HCT116 (cell line): ENCODE data around the gene HOXB8. TPM values are rescaled to one million over a fixed set of nuclear protein-coding genes. Genes with fewer than 3 reads are reported as not detected.
A peak's percentile ranks its signal among the peaks of the same experiment; 100 is the strongest.

Experiments
- ATAC-seq: fragments of 200-7000 bp; cut with Tn5 transposase; 2 replicates; pipeline ENCODE4 v1.9.1; 2020; ENCODE audit warnings: mild to moderate bottlenecking, moderate library complexity
- BruUV-seq: library from RNA; stranded (reverse); fragments of 400-500 nt; replicated peaks from 2 replicates; lab custom pipeline; 2021; lab: Mats Ljungman, UMichigan
- CTCF ChIA-PET: fragments of 300-600 bp; sonication (Branson Sonifier 250); formaldehyde crosslinking; loops from one replicate; lab custom pipeline; 2021; ENCODE audit warnings: antibody characterized with exemption; lab: Charles Lee
- POLR2A ChIA-PET: fragments of 300-600, 350-600 bp; sonication (Branson Sonifier 250); formaldehyde crosslinking; loops from one replicate; lab custom pipeline; 2021; ENCODE audit warnings: antibody characterized with exemption; lab: Charles Lee
- RAD21 ChIA-PET, 2 experiments: fragments of 300-600 bp; sonication (Branson Sonifier 250); formaldehyde crosslinking; loops; one replicate each; lab custom pipeline; 2023; ENCODE audit warnings: low total read pairs in 2 of 2; ENCODE audit not compliant: uncharacterized antibody in 2 of 2, unreplicated experiment in 2 of 2, low non-redundant PET in 1 of 2; lab: Charles Lee
- DNase-seq: peaks from one replicate; pipeline ENCODE4 v3.0.0-alpha.2; 2010; ENCODE audit warnings: low read depth, low spot score
- H2AFZ ChIP-seq: fragments of 200-600 bp; shearing (Covaris generic), sonication (generic); 2 replicates; pipeline ENCODE4 v1.6.1; 2017; ENCODE audit warnings: low read depth, mixed run types, mixed read lengths, antibody characterized with exemption, low read length; ENCODE audit not compliant: poor library complexity, severe bottlenecking
- H3K27ac ChIP-seq: 2 replicates; pipeline ENCODE4 v1.5.1; 2012; ENCODE audit warnings: low read depth, low read length
- H3K27me3 ChIP-seq: fragments of 200-600 bp; sonication (generic); 2 replicates; pipeline ENCODE4 v1.6.1; 2016; ENCODE audit warnings: mixed run types, low read length, mixed read lengths; ENCODE audit not compliant: insufficient read depth
- H3K36me3 ChIP-seq, 2 experiments: fragments of 200-500 bp in 1 of 2; fragments of 200-600 bp in 1 of 2; sonication (Bioruptor generic) in 1 of 2; sonication (generic) in 1 of 2; 2 replicates each; pipeline versions ENCODE4 v1.5.1 to v1.6.1; 2014 to 2016; ENCODE audit warnings: low read length in 2 of 2, inconsistent platforms in 1 of 2, mixed read lengths in 1 of 2, mixed run types in 1 of 2; ENCODE audit not compliant: insufficient read depth in 2 of 2, control insufficient read depth in 1 of 2
- H3K4me1 ChIP-seq, 2 experiments: fragments of 200-600 bp in 1 of 2; sonication (generic) in 1 of 2; 2 replicates each; pipeline versions ENCODE4 v1.5.1 to v1.6.1; 2012 to 2017; ENCODE audit warnings: low read length in 2 of 2, inconsistent platforms in 1 of 2, mild to moderate bottlenecking in 1 of 2, mixed read lengths in 1 of 2, mixed run types in 1 of 2, moderate library complexity in 1 of 2; ENCODE audit not compliant: insufficient read depth in 2 of 2, control insufficient read depth in 1 of 2
- H3K4me2 ChIP-seq: fragments of 200-600 bp; sonication (generic); 2 replicates; pipeline ENCODE4 v1.6.1; 2017; ENCODE audit warnings: mixed run types, low read length, mixed read lengths
- H3K4me3 ChIP-seq, 2 experiments: fragments of 200-600 bp in 1 of 2; sonication (generic) in 1 of 2; replicated peaks in 1 of 2; 2 replicates each; pipeline ENCODE4 v1.5.1; 2011 to 2016; ENCODE audit warnings: low read length in 2 of 2, control low read depth in 1 of 2, low read depth in 1 of 2, mild to moderate bottlenecking in 1 of 2, mixed read lengths in 1 of 2, mixed run types in 1 of 2
- H3K79me2 ChIP-seq: fragments of 200-600 bp; sonication (generic); 2 replicates; pipeline ENCODE4 v1.6.1; 2017; ENCODE audit warnings: mild to moderate bottlenecking, mixed run types, low read length, moderate library complexity, mixed read lengths; ENCODE audit not compliant: insufficient read depth
- H3K9ac ChIP-seq: fragments of 200-600 bp; sonication (generic); 2 replicates; pipeline ENCODE4 v1.6.1; 2016; ENCODE audit warnings: low read length, mixed read lengths
- H3K9me2 ChIP-seq: fragments of 200-600 bp; sonication (generic), shearing (Covaris generic); 2 replicates; pipeline ENCODE4 v1.6.1; 2017; ENCODE audit warnings: mixed run types, mild to moderate bottlenecking, moderate library complexity; ENCODE audit not compliant: insufficient read depth
- H3K9me3 ChIP-seq, 2 experiments: fragments of 200-500 bp in 1 of 2; fragments of 200-600 bp in 1 of 2; sonication (Bioruptor generic) in 1 of 2; sonication (generic) in 1 of 2; 2 replicates each; pipeline ENCODE4 v1.6.1; 2014 to 2017; ENCODE audit warnings: low read length in 2 of 2, mixed read lengths in 2 of 2, inconsistent platforms in 1 of 2, low read depth in 1 of 2, mild to moderate bottlenecking in 1 of 2, mixed run types in 1 of 2, moderate library complexity in 1 of 2; ENCODE audit not compliant: control insufficient read depth in 1 of 2, insufficient read depth in 1 of 2
- H4K20me1 ChIP-seq: fragments of 200-600 bp; sonication (generic), shearing (Covaris generic); 2 replicates; pipeline ENCODE4 v1.6.1; 2017; ENCODE audit warnings: mixed run types, mild to moderate bottlenecking, moderate library complexity; ENCODE audit not compliant: insufficient read depth
- CBX3 ChIP-seq: IDR thresholded peaks from 2 replicates; pipeline ENCODE4 v1.6.1; 2012; ENCODE audit warnings: low read depth
- CTCF ChIP-seq, 3 experiments: fragments of 200-600 bp in 1 of 3; sonication (generic) in 1 of 3; IDR thresholded peaks in 2 of 3; conservative IDR thresholded peaks in 1 of 3; 2 replicates each; pipeline ENCODE4 v1.5.1; 2012 to 2017; ENCODE audit warnings: low read depth in 2 of 3, low read length in 2 of 3, antibody characterized with exemption in 1 of 3, borderline replicate concordance in 1 of 3, control low read depth in 1 of 3, mild to moderate bottlenecking in 1 of 3, mixed read lengths in 1 of 3, mixed run types in 1 of 3, moderate library complexity in 1 of 3; ENCODE audit not compliant: insufficient read depth in 1 of 3
- EGR1 ChIP-seq: IDR thresholded peaks from 2 replicates; pipeline ENCODE4 v1.6.1; 2012; ENCODE audit warnings: low read depth
- ELF1 ChIP-seq: IDR thresholded peaks from 2 replicates; pipeline ENCODE4 v1.6.1; 2012; ENCODE audit warnings: low read depth, borderline replicate concordance
- EZH2phosphoT487 ChIP-seq: fragments of 200-600 bp; IDR thresholded peaks from 2 replicates; pipeline ENCODE4 v1.6.1; 2018; ENCODE audit warnings: antibody characterized with exemption, borderline replicate concordance
- FOSL1 ChIP-seq: IDR thresholded peaks from 2 replicates; pipeline ENCODE4 v1.6.1; 2012; ENCODE audit warnings: low read depth
- POLR2AphosphoS5 ChIP-seq: IDR thresholded peaks from 2 replicates; pipeline ENCODE4 v1.6.1; 2011; ENCODE audit warnings: mild to moderate bottlenecking, low read depth, low read length, moderate library complexity
- RAD21 ChIP-seq: IDR thresholded peaks from 2 replicates; pipeline ENCODE4 v1.6.1; 2012; ENCODE audit warnings: low read depth, mild to moderate bottlenecking
- REST ChIP-seq: IDR thresholded peaks from 2 replicates; pipeline ENCODE4 v1.6.1; 2012; ENCODE audit warnings: low read depth
- SP1 ChIP-seq: IDR thresholded peaks from 2 replicates; pipeline ENCODE4 v1.6.1; 2012; ENCODE audit warnings: low read depth
- SRF ChIP-seq: IDR thresholded peaks from 2 replicates; pipeline ENCODE4 v1.6.1; 2012; ENCODE audit warnings: low read depth
- YY1 ChIP-seq: IDR thresholded peaks from 2 replicates; pipeline ENCODE4 v1.6.1; 2011; ENCODE audit warnings: low read length, low read depth, moderate library complexity, mild to moderate bottlenecking; ENCODE audit not compliant: insufficient replicate concordance; ENCODE audit errors: extremely low read depth
- ZFX ChIP-seq: fragments of 450-650 bp; IDR thresholded peaks from 2 replicates; pipeline ENCODE4 v1.6.1; 2017
- ZNF274 ChIP-seq: fragments of 200-500 bp; sonication (Bioruptor generic); IDR thresholded peaks from 2 replicates; pipeline ENCODE4 v1.6.1; 2014; ENCODE audit warnings: mild to moderate bottlenecking, low read depth, low read length, inconsistent platforms
- intact Hi-C: fragments of 100-400 bp; cut with micrococcal nuclease; formaldehyde crosslinking; loops from 2 replicates; pipeline ENCODE4 v1.10.0; 2022
- total RNA-seq: library from RNA; stranded (reverse); gene quantifications from one replicate; pipeline ENCODE4 v1.2.1, GENCODE V29; 2021; ENCODE audit not compliant: unreplicated experiment
- TF ChIP-seq, protein P1 (sequence below): IDR thresholded peaks from 2 replicates; pipeline ENCODE4 v1.6.1; 2012
- TF ChIP-seq, protein P2 (sequence below): IDR thresholded peaks from 2 replicates; pipeline ENCODE4 v1.6.1; 2012
- TF ChIP-seq, protein P3 (sequence below): IDR thresholded peaks from 2 replicates; pipeline ENCODE4 v1.6.1; 2011; ENCODE audit warnings: mild to moderate bottlenecking, low read length, moderate library complexity; ENCODE audit not compliant: insufficient replicate concordance; ENCODE audit errors: extremely low read depth

HOXB8 gene
- total RNA-seq, 1 experiment from 2014 or later, result 44.7 TPM

- intact Hi-C loops, result no loop called here
- H2AFZ ChIP-seq, result no peak overlapping the region
- ChIA-PET POLR2A (interaction anchor here (1.0 kb wide), 1 partner anchor 8 kb away, joined by 3 read pairs; the partner anchor contains the start of gene HOXB9), CTCF (no interaction called here), RAD21 (no interaction called here)
- no peaks in the 10 kb centered on the region for H3K27me3 ChIP-seq
- DNase-seq, result no peak
- H3K9me2 ChIP-seq, result no peaks in the 10 kb centered on the region
- H3K27ac ChIP-seq, result no peak overlapping the region
- no peak overlapping the region for H3K9ac ChIP-seq
- H3K4me3 ChIP-seq, result no peak overlapping the region
- ATAC-seq, result no peak
- H4K20me1 ChIP-seq, result no peaks in the 10 kb centered on the region
- BruUV-seq, result TSS peak; percentile 3
- TF ChIP-seq REST (no peak), SP1 (no peak), FOSL1 (no peak), POLR2AphosphoS5 (no peak), EZH2phosphoT487 (no peak), RAD21 (no peak), SRF (no peak), EGR1 (no peak), CBX3 (no peak), ZFX (no peak), ELF1 (no peak), ZNF274 (no peak), CTCF (IDR thresholded peaks at IDR 0.05 in 2 of 3, conservative IDR thresholded peaks at IDR 0.05 in 1 of 3; ENCODE audit: borderline replicate concordance in 1 of 3, insufficient read depth in 1 of 3, low read depth in 2 of 3, low read length in 2 of 3) (no peak), YY1 (no peak)
- TF ChIP-seq, protein P1, sequence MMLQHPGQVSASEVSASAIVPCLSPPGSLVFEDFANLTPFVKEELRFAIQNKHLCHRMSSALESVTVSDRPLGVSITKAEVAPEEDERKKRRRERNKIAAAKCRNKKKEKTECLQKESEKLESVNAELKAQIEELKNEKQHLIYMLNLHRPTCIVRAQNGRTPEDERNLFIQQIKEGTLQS, result no peak
- TF ChIP-seq, protein P2, sequence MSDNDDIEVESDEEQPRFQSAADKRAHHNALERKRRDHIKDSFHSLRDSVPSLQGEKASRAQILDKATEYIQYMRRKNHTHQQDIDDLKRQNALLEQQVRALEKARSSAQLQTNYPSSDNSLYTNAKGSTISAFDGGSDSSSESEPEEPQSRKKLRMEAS, result no peak
- TF ChIP-seq, protein P3, sequence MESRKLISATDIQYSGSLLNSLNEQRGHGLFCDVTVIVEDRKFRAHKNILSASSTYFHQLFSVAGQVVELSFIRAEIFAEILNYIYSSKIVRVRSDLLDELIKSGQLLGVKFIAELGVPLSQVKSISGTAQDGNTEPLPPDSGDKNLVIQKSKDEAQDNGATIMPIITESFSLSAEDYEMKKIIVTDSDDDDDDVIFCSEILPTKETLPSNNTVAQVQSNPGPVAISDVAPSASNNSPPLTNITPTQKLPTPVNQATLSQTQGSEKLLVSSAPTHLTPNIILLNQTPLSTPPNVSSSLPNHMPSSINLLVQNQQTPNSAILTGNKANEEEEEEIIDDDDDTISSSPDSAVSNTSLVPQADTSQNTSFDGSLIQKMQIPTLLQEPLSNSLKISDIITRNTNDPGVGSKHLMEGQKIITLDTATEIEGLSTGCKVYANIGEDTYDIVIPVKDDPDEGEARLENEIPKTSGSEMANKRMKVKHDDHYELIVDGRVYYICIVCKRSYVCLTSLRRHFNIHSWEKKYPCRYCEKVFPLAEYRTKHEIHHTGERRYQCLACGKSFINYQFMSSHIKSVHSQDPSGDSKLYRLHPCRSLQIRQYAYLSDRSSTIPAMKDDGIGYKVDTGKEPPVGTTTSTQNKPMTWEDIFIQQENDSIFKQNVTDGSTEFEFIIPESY, result no peak
- H3K4me1 ChIP-seq, result peaks cover 4 to 7% of the 10 kb centered on the region in 2 experiments; a peak in 3 of 4 replicates
- H3K4me2 ChIP-seq, result no peak overlapping the region
- H3K9me3 ChIP-seq, result no peaks in the 10 kb centered on the region
- H3K79me2 ChIP-seq, result peaks cover 43% of the 10 kb centered on the region
- peaks cover 14 to 26% of the 10 kb centered on the region in 2 experiments; a peak in 3 of 4 replicates for H3K36me3 ChIP-seq
Observed at GRCh38 chr17:48634493-48635208, 19.6 kb upstream of the HOXB8 start.
